ENCODE data around the gene AARS1.

The AARS1 gene

GRCh38 chr16:70258946-70259345, 30.4 kb downstream of the AARS1 start:
- H3K27me3 Mint-ChIP-seq (ENCODE audit: low read depth, poor library complexity): no peaks in the 10 kb centered on the region
- H3K27ac Mint-ChIP-seq: no peak overlapping the region
- no peak overlapping the region for H3K4me3 Mint-ChIP-seq
- no peaks in the 10 kb centered on the region for H3K4me1 Mint-ChIP-seq
- H3K36me3 Mint-ChIP-seq (ENCODE audit: low read depth): peaks cover 46% of the 10 kb centered on the region
- no peak for TF ChIP-seq CTCF (IDR thresholded peaks at IDR 0.05)
- H3K9me3 Mint-ChIP-seq: no peaks in the 10 kb centered on the region
- DNase-seq: no peak

- no peaks in the 10 kb centered on the region for H3K9me3 Mint-ChIP-seq
- H3K4me1 Mint-ChIP-seq: no peaks in the 10 kb centered on the region
- no peak for TF ChIP-seq CTCF (IDR thresholded peaks at IDR 0.05)
- no peak overlapping the region for H3K4me3 Mint-ChIP-seq
- peaks cover 48% of the 10 kb centered on the region for H3K36me3 Mint-ChIP-seq (ENCODE audit: low read depth)
- no peak overlapping the region for H3K27ac Mint-ChIP-seq
- DNase-seq: no peak
- H3K27me3 Mint-ChIP-seq (ENCODE audit: low read depth, poor library complexity): no peaks in the 10 kb centered on the region
Observed at GRCh38 chr16:70258065-70258464, 31.2 kb downstream of the AARS1 start.

GRCh38 chr16:70257391-70257790, 31.9 kb downstream of the AARS1 start:
- H3K4me3 Mint-ChIP-seq: no peak overlapping the region

GRCh38 chr16:70255574-70255973, 33.7 kb downstream of the AARS1 start:
- Mint-ChIP-seq H3K4me3 (no peak overlapping the region), H3K9me3 (no peaks in the 10 kb centered on the region)
- no peak for DNase-seq

More at GRCh38 chr16:70257391-70257790, 31.9 kb downstream of the AARS1 start:
- Mint-ChIP-seq H3K27me3 (ENCODE audit: low read depth, poor library complexity) (no peaks in the 10 kb centered on the region), H3K36me3 (ENCODE audit: low read depth) (peaks cover 48% of the 10 kb centered on the region), H3K27ac (no peak overlapping the region), H3K9me3 (no peaks in the 10 kb centered on the region), H3K4me1 (no peaks in the 10 kb centered on the region)
- no peak for TF ChIP-seq CTCF (IDR thresholded peaks at IDR 0.05)
- DNase-seq: no peak

GRCh38 chr16:70254965-70255286, 34.4 kb downstream of the AARS1 start:
- H3K4me3 Mint-ChIP-seq: no peak overlapping the region
- H3K36me3 Mint-ChIP-seq (ENCODE audit: low read depth): peaks cover 34% of the 10 kb centered on the region
- no peak for DNase-seq
- TF ChIP-seq CTCF (IDR thresholded peaks at IDR 0.05): no peak
- no peaks in the 10 kb centered on the region for H3K9me3 Mint-ChIP-seq
- H3K4me1 Mint-ChIP-seq: peaks cover 5% of the 10 kb centered on the region
- peak overlapping the region; percentile 88 for H3K27ac Mint-ChIP-seq
- no peaks in the 10 kb centered on the region for H3K27me3 Mint-ChIP-seq (ENCODE audit: low read depth, poor library complexity)

More at GRCh38 chr16:70255574-70255973, 33.7 kb downstream of the AARS1 start:
- Mint-ChIP-seq H3K36me3 (ENCODE audit: low read depth) (peaks cover 41% of the 10 kb centered on the region), H3K27ac (no peak overlapping the region), H3K4me1 (no peaks in the 10 kb centered on the region), H3K27me3 (ENCODE audit: low read depth, poor library complexity) (no peaks in the 10 kb centered on the region)
- no peak for TF ChIP-seq CTCF (IDR thresholded peaks at IDR 0.05)

GRCh38 chr16:70254180-70254964, 34.9 kb downstream of the AARS1 start:
- peaks cover 36% of the 10 kb centered on the region for H3K36me3 Mint-ChIP-seq (ENCODE audit: low read depth)
- H3K4me3 Mint-ChIP-seq: no peak overlapping the region
- H3K9me3 Mint-ChIP-seq: no peaks in the 10 kb centered on the region
- peak overlapping the region; percentile 88 for H3K27ac Mint-ChIP-seq
- H3K4me1 Mint-ChIP-seq: peaks cover 8% of the 10 kb centered on the region
- no peak for TF ChIP-seq CTCF (IDR thresholded peaks at IDR 0.05)
- no peak for DNase-seq
- no peaks in the 10 kb centered on the region for H3K27me3 Mint-ChIP-seq (ENCODE audit: low read depth, poor library complexity)
